Stimulated activated CD8-positive, alpha-beta memory T cell treated with anti-CD3 and anti-CD28 coated beads, Interleukin-7, amount 100 ng/mL, for 4 hours (primary cell): ENCODE measurements around the gene CRIP1.

Source experiments
- DNase-seq, 2 donors: peaks; one replicate each; pipeline ENCODE4 v3.0.0-alpha.2; 2020; ENCODE audit warnings: low read depth in 2 of 2

CRIP1 gene

GRCh38 chr14:105469456-105470349, 17.0 kb upstream of the CRIP1 start:
- no peak for DNase-seq

DNA sequence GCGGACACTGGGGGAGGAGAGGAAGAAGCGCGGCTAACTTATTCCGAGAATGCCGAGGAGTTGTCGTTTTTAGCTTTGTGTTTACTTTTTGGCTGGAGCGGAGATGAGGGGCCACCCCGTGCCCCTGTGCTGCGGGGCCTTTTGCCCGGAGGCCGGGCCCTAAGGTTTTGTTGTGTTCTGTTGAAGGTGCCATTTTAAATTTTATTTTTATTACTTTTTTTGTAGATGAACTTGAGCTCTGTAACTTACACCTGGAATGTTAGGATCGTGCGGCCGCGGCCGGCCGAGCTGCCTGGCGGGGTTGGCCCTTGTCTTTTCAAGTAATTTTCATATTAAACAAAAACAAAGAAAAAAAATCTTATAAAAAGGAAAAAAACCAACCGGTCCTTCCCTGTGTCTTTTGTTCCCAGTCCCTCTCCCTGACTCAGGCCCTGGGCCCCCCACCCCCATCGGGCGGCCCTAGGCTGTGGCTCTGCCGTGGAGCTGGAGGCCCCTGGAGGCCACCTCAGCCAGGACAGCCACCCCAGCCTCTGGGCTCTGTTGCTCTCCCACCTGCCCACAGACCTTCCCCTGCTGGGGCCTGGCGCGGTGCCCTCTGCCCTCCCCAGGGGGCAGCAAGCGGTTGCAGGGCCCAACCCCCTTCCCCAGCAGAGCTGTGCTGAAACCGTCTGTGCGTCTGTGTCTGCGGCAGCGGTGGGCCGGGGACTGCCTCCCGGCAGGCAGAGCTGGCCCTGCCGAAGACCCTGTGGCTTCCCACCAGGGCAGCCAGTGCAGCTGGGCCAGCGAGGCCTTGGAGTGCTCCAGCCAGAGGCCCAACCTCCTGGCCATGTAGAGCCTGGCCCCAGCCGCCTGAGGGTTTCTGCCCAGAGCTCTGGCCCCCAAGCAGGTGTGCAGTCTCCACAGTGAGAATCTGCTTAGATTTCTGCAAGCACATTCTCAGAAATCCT, 16.1 kb upstream of the CRIP1 start:
- no peak for DNase-seq

- no peak for DNase-seq
Observed at GRCh38 chr14:105471297-105471821, 15.3 kb upstream of the CRIP1 start.

DNA sequence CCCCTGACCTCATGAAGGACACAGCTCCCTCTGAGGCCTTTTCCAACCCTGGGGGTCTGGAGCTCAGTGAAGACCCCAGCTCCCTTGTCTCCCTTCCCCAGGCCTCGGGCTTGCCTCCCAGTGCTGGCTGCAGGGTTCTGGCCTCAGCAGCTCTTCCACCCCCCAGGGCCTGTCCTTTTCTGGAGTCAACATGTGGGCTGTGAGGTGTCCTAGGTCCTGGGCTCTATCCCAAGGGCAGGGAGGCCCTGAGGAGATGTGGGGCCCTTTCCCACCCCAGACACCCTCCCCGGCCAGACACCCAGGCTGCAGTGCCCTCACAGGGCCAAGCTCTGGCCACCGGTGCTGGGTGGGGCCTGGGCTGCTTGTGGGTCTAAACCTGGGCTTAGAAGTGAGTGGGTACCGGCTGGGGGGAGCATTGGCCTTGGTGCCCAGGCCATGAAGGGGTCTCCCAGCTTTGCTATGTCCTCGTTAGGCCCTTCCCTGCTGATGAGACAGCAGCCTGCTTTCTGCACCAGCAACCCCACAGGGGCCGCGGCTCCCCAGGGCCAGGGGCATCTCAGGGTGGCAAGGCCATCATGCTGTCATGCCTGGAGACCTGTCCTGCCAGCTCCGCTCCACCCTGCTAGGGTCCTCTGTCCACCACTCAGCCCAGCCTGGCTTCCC, 14.7 kb upstream of the CRIP1 start:
- DNase-seq = no peak

- no peak for DNase-seq
Observed at GRCh38 chr14:105472486-105472991, 14.1 kb upstream of the CRIP1 start.

DNA sequence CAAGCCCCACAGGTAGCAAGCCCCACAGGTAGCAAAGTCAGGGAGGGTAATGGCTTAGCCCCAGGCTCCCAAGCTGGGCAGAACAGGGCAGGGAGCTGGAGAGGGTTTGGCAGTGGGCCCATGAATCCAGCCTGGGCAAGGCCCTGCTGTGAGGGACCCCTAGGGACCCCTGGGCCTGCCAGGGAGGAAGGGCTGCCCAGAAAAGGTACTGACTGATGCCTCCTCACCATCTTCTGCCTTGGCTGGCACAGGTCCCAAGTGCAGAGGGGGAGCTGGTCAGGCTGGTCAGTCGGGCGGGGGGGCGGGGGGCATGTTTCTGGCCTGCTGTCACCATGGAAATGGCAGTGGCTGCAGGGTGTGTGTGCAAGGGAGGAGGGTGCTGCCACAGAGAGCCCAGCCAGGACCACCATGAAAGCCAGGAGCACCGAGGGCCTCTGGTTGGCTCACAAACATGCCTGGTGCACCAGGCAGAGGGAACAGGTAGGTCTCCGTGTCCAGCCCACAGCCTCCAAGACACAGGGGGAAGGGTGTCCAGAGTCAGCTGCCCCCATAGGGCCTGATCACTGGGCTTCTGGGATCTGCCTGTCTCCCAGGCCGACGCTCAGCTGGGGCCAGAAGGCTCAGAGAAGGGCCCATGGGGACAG, 13.5 kb upstream of the CRIP1 start:
- DNase-seq = no peak

GRCh38 chr14:105473677-105474482, 12.8 kb upstream of the CRIP1 start:
- DNase-seq = peak; percentile 40 to 58

DNA sequence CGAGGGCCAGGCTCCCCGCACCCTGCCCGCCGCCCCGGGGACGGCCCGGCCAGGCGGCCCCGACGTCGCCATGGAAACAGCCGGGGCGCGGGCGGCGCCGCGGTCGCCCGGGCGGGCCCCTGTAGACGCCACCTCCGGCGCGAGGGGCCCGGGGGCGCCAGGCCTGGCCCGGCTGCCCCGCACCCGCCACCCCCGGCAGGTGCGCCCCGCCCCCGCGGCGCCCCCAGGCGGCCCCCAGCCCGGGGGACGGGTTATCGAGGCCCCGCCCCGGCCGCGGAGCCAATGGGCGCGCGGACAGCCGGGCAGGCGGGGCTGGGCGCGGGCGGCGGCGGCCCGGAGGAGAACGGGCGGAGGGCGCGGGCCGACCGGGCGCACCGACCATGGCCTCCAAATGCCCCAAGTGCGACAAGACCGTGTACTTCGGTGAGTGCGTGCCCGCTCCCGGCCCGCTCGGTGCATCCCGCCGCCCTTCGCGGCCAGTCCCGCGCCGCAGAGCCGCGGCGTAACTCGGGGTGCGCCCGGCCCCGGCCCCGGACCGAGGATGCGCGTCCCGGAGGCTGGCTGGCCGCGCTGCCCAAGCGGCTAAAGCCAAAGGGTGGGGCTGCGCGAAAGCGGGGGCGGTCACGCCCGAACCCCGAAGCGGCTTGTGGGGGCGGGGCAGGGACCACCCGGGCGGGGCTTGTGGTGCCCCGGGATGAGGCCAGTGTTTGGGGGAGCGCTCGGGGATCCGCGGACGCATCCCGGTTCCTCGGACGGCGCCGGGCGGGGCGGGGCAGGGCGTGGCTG, 12.0 kb upstream of the CRIP1 start, which contains the start of gene CRIP2:
Gene CRIP2, plus strand, starts transcription at position 339 of the 786 bp plus-strand sequence. Its CDS starts 42 bp downstream, at position 381.
- no peak for DNase-seq

DNA sequence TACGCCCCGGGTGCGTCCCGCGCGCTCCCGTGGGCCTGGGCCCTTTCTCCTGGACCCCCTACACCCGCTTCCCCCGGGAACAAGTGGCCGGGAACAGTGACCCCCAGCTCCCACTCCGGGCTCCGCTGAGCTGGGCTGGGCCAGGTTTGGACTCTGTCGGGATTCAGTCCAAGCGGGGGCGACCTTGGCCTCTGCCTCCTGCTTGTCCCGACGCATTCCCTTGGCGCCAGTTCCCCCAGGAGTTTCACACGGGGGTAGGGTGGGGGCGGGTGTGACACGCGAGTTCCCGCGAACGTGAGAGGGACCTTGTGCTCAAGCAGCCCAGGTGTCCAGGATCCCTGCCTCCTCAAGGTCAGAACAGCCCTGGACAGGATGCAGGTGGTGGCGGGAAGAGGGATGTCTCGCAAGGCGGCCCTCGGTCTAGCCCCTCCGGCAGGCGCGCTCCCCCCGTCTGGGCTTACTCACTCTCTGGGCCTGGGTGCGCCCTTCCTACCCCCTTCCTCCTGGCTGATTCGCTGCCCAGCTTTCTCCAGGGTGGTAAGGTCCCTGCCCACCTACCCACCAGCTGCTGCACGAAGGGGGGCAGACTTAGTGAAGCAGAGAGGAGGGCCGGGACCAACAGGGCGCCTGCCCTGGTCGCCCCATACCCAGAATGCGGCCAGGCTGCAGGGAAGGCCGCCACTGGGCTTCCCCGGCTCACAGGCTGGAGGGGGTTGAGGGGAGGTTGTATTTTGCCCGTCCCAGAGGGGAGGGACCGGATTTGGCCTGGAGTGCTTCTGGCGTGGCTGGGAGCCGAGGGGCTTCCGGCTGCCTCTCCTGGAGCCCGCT, 11.2 kb upstream of the CRIP1 start:
- no peak for DNase-seq

DNA sequence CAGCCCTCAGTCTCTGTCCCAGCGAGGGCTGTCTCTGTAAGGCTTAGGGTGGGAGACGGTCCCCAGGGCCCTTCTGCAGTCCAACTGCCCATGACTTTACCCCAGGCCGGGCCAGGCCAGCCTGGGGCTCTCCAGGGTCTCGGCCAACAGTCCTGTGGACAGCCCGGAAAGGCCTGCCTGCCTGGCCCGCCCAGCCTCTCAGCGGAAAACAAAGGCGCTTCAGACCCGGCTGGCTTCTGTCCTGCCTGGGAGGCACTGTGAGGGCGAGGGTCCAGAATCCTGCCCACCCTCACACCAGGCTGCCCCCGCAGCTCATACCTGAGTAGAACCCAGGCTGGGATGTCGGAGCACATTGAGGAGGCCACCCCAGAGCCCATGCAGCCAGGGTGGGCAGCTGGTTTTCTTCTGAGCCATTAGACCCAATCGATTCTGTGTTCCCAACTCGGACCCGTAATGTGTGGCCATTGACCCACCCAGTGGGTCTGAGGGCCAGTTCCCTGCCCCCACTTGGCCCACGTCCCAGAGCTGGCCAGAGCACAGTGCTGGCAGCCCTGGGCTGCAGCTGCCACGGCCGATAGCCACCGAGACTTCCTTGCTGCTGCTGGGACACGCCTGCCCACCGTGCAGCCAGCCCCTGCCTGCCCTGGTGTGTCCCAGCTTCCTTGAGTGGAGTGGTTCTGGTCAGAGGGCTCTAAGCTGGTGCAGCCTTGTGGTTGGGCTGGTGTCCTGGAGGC, 10.4 kb upstream of the CRIP1 start:
- no peak for DNase-seq

GRCh38 chr14:105476831-105477659, 9.6 kb upstream of the CRIP1 start:
- DNase-seq = no peak

DNA sequence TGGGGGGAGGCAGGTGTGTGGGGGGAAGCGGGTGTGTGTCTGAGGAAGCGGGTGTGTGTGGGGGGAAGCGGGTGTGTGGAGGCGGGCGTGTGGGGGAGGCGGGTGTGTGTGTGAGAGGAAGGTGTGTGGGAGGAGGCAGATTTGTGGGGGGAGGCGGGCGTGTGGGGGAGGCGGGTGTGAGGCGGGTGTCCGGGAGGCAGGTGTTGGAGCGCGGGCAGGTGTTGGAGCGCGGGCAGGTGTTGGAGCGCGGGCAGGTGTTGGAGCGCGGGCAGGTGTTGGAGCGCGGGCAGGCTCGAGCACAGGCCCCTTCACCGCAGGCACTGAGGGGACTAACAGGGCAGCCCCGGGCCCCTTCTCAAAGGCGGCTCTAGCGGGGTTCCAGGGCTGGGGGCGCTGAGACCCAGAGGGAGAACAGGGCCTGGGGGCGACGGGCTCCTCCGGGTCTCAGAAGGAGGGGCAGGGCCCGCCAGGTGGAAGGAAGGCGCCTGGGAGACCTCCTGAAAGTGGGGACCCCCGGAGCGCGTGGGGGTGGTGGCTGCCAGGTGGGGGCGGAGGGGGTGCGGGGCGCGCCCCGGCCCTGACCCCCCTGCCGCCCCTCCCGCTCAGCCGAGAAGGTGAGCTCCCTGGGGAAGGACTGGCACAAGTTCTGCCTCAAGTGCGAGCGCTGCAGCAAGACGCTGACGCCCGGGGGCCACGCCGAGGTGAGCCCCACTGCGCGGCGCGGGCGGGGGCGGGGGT, 8.9 kb upstream of the CRIP1 start:
- peak; percentile 39 to 42 for DNase-seq

DNA sequence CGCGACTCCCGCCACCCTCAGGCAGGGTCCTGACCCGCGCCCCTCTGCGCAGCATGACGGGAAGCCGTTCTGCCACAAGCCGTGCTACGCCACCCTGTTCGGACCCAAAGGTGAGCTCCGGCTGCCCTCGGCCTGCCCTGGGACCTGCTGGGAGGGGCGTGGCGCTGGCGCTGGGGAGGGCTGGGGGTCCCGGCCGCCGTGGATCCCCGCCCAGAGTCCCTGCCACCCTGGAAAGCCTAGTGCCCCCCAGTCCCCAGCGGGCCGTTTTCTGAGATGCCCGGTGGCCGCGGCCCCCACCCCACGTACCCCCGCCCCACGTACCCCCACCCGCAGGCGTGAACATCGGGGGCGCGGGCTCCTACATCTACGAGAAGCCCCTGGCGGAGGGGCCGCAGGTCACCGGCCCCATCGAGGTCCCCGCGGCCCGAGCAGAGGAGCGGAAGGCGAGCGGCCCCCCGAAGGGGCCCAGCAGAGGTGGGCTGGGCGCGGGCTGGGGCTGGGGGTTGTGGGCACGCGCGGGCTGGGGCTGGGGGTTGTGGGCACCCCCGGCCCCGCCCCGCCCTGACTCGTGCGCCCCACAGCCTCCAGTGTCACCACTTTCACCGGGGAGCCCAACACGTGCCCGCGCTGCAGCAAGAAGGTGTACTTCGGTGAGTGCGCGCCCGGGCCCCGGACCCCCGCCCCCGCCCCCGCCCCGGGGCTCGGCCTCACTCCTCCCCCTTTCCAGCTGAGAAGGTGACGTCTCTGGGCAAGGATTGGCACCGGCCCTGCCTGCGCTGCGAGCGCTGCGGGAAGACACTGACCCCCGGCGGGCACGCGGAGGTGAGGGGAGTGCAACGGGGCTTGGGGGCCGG, 8.1 kb upstream of the CRIP1 start:
- no peak for DNase-seq

DNA sequence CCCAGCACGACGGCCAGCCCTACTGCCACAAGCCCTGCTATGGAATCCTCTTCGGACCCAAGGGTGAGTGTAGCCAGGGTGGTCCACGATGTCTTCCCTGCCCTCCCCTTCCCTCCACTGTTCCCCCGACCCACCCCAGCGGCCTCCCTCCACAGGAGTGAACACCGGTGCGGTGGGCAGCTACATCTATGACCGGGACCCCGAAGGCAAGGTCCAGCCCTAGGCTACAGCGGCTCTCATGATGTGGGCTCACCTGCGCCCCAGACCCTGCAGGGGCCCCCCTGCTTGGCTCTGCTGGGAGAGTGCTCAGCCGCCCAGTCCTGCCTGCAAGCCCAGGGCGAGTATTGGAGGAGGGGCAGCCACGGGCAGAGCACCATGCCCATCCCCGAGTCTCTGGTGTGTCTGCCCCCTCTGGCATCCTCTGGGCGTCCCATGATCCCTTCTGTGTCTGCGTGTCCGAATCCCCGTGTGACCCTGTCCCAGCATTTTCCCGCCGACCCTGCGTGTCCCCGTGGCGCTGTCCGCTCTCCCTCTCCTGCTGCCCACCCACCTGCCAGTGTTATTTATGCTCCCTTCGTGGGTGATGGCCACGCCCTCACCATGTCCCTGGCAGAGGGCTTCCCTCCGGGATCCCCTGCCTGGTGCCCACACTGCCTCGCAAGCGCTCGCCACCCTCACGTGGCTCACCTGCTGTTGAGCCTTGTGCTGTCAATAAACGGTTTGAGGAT, 7.1 kb upstream of the CRIP1 start:
- no peak for DNase-seq
